Panc1 (cell line): Measurements from ENCODE around the gene JAZF1. TPM values are rescaled to one million over a fixed set of nuclear protein-coding genes. Genes with fewer than 3 reads are reported as not detected.

ENCODE experiments used
- ATAC-seq: fragments of 200-7000 bp; cut with Tn5 transposase; 2 replicates; pipeline ENCODE4 v1.9.1; 2020; ENCODE audit warnings: mild to moderate bottlenecking, moderate library complexity
- BruUV-seq: library from RNA; stranded (reverse); fragments of 400-500 nt; replicated peaks from 2 replicates; lab custom pipeline; 2021; lab: Mats Ljungman, UMichigan
- CTCF ChIA-PET: fragments of 300-600 bp; sonication (Branson Sonifier 250); formaldehyde crosslinking; loops from one replicate; lab custom pipeline; 2022; ENCODE audit warnings: antibody characterized with exemption; lab: Charles Lee
- POLR2A ChIA-PET: fragments of 300-600 bp; sonication (Branson Sonifier 250); formaldehyde crosslinking; loops from one replicate; lab custom pipeline; 2022; ENCODE audit warnings: antibody characterized with exemption; lab: Charles Lee
- DNase-seq: peaks from one replicate; pipeline ENCODE4 v3.0.0-alpha.2; 2010; ENCODE audit warnings: low read depth, low spot score
- H3K27ac ChIP-seq: 2 replicates; pipeline ENCODE4 v1.5.1; 2011; ENCODE audit warnings: mild to moderate bottlenecking, low read length, inconsistent platforms
- H3K27me3 ChIP-seq: fragments of 200-500 bp; sonication (Bioruptor generic); 2 replicates; pipeline ENCODE4 v1.6.0; 2014; ENCODE audit warnings: low read length, inconsistent platforms; ENCODE audit not compliant: control insufficient read depth, insufficient read depth
- H3K36me3 ChIP-seq: fragments of 200-500 bp; sonication (Bioruptor generic); 2 replicates; pipeline ENCODE4 v1.5.1; 2014; ENCODE audit warnings: inconsistent platforms, mild to moderate bottlenecking, low read length, moderate library complexity; ENCODE audit not compliant: control insufficient read depth, insufficient read depth
- H3K4me1 ChIP-seq: 2 replicates; pipeline ENCODE4 v1.5.1; 2011; ENCODE audit warnings: inconsistent platforms, mild to moderate bottlenecking, low read length, moderate library complexity; ENCODE audit not compliant: control insufficient read depth, insufficient read depth
- H3K4me3 ChIP-seq, 2 experiments: 2 replicates each; pipeline ENCODE4 v1.5.1; 2011 to 2012; ENCODE audit warnings: low read depth in 2 of 2, low read length in 2 of 2, mild to moderate bottlenecking in 2 of 2, inconsistent platforms in 1 of 2, moderate library complexity in 1 of 2
- H3K9me3 ChIP-seq: fragments of 200-500 bp; sonication (Bioruptor generic); 2 replicates; pipeline ENCODE4 v1.5.1; 2014; ENCODE audit warnings: low read depth, mild to moderate bottlenecking, inconsistent platforms, low read length, moderate library complexity; ENCODE audit not compliant: control insufficient read depth, insufficient read depth
- CTCF ChIP-seq: fragments of 450-650 bp; IDR thresholded peaks from 2 replicates; pipeline ENCODE4 v1.5.1; 2017; ENCODE audit warnings: mild to moderate bottlenecking
- POLR2AphosphoS5 ChIP-seq: IDR thresholded peaks from 2 replicates; pipeline ENCODE4 v1.6.1; 2012; ENCODE audit warnings: mild to moderate bottlenecking, low read depth, low read length, moderate library complexity
- REST ChIP-seq, 2 experiments: IDR thresholded peaks; 2 replicates each; pipeline ENCODE4 v1.6.1; 2011 to 2012; ENCODE audit warnings: low read depth in 2 of 2, control low read depth in 1 of 2, low read length in 1 of 2, mild to moderate bottlenecking in 1 of 2, moderate library complexity in 1 of 2; ENCODE audit not compliant: insufficient read depth in 1 of 2
- SIN3A ChIP-seq: IDR thresholded peaks from 2 replicates; pipeline ENCODE4 v1.6.1; 2012; ENCODE audit warnings: low read depth, mild to moderate bottlenecking, low read length, moderate library complexity, borderline replicate concordance; ENCODE audit not compliant: insufficient read depth
- TCF7L2 ChIP-seq: IDR thresholded peaks from 2 replicates; pipeline ENCODE4 v1.6.1; 2011; ENCODE audit warnings: mild to moderate bottlenecking, low read depth, low read length, inconsistent platforms
- in situ Hi-C: cut with HindIII; loops from 2 replicates; pipeline ENCODE4 v1.10.0; 2016; ENCODE audit warnings: low sequenced_read_pairs, low pct_unique_long_range_greater_than_20kb
- intact Hi-C: fragments of 100-400 bp; cut with micrococcal nuclease; formaldehyde crosslinking; loops from one replicate; pipeline ENCODE4 v1.10.0; 2022; ENCODE audit not compliant: unreplicated experiment
- total RNA-seq: library from RNA; stranded (reverse); gene quantifications from one replicate; pipeline ENCODE4 v1.2.1, GENCODE V29; 2021; ENCODE audit not compliant: unreplicated experiment

JAZF1 gene
- total RNA-seq, 1 experiment from 2014 or later = 8.8 TPM

GRCh38 chr7:28203508-28204240, 23.1 kb upstream of the JAZF1 start:
- intact Hi-C loops = no loop called here
- no peak for ATAC-seq

GRCh38 chr7:28202222-28202621, 21.6 kb upstream of the JAZF1 start:
- BruUV-seq = no TSS peak
- DNase-seq = no peak

More at GRCh38 chr7:28203508-28204240, 23.1 kb upstream of the JAZF1 start:
- peaks cover 10% of the 10 kb centered on the region; the same call in 1 of the 2 replicates for H3K27me3 ChIP-seq
- no peaks in the 10 kb centered on the region for H3K9me3 ChIP-seq
- no TSS peak for BruUV-seq
- TF ChIP-seq TCF7L2 (no peak), POLR2AphosphoS5 (no peak), CTCF (no peak), REST (IDR thresholded peaks at IDR 0.05; ENCODE audit: insufficient read depth in 1 of 2, low read depth in 2 of 2, low read length in 1 of 2) (no peak), SIN3A (no peak)
- H3K4me1 ChIP-seq = no peaks in the 10 kb centered on the region
- ChIA-PET POLR2A (no interaction called here), CTCF (interaction anchor here (0.6 kb wide), 1 partner anchor 598 kb away, joined by 6 read pairs; no protein-coding TSS in a partner anchor)
- no peak for DNase-seq
- in situ Hi-C loops = no loop called here
- H3K4me3 ChIP-seq = no peak overlapping the region
- H3K27ac ChIP-seq = no peak overlapping the region
- H3K36me3 ChIP-seq = no peaks in the 10 kb centered on the region

More at GRCh38 chr7:28202222-28202621, 21.6 kb upstream of the JAZF1 start:
- H3K9me3 ChIP-seq = no peaks in the 10 kb centered on the region
- no peaks in the 10 kb centered on the region for H3K4me1 ChIP-seq
- no peak for ATAC-seq
- in situ Hi-C loops = no loop called here
- no peak overlapping the region for H3K27ac ChIP-seq
- H3K27me3 ChIP-seq = peaks cover 10% of the 10 kb centered on the region; the same call in 1 of the 2 replicates
- intact Hi-C loops = no loop called here
- ChIA-PET CTCF (interaction anchor here (0.6 kb wide), 1 partner anchor 17 kb away, joined by 5 read pairs; no protein-coding TSS in a partner anchor), POLR2A (interaction anchor here (0.7 kb wide), 1 partner anchor 1284 kb away, joined by 3 read pairs; no protein-coding TSS in a partner anchor)
- H3K4me3 ChIP-seq = no peak overlapping the region
- H3K36me3 ChIP-seq = no peaks in the 10 kb centered on the region
- TF ChIP-seq TCF7L2 (no peak), CTCF (no peak), POLR2AphosphoS5 (no peak), SIN3A (no peak)
